SK-N-SH treated with all-trans-retinoic acid at 6 μM for 48 hours (cell line): Measurements from ENCODE around the gene ZBTB17.

Experiments
- ATAC-seq: fragments of 200-7000 bp; cut with Tn5 transposase; 3 replicates; pipeline ENCODE4 v1.9.1; 2020; ENCODE audit warnings: mild to moderate bottlenecking, moderate library complexity
- ARNTL ChIP-seq: fragments of 450-650 bp; formaldehyde crosslinking; IDR thresholded peaks from 2 replicates; pipeline ENCODE4 v1.5.0; 2020; ENCODE audit warnings: low read depth, mild to moderate bottlenecking, moderate library complexity, borderline replicate concordance
- BACH2 ChIP-seq: fragments of 250-450 bp; sonication (Bioruptor Pico); IDR thresholded peaks from 2 replicates; pipeline ENCODE4 v1.9.0; 2021; ENCODE audit warnings: mild to moderate bottlenecking, borderline replicate concordance
- CSDC2 ChIP-seq: fragments of 250-450 bp; sonication (Bioruptor Pico); IDR thresholded peaks from 2 replicates; pipeline ENCODE4 v1.5.0; 2020; ENCODE audit warnings: mild to moderate bottlenecking, moderate library complexity
- ESRRG ChIP-seq: fragments of 250-450 bp; sonication (Bioruptor Pico); IDR thresholded peaks from 2 replicates; pipeline ENCODE4 v1.6.1; 2021; ENCODE audit warnings: mild to moderate bottlenecking
- GLIS3 ChIP-seq: fragments of 250-450 bp; sonication (Bioruptor Pico); IDR thresholded peaks from 2 replicates; pipeline ENCODE4 v1.5.0; 2020; ENCODE audit warnings: mild to moderate bottlenecking, moderate library complexity
- ISL1 ChIP-seq: fragments of 250-450 bp; sonication (Bioruptor Pico); IDR thresholded peaks from 2 replicates; pipeline ENCODE4 v2.1.2; 2022; ENCODE audit warnings: mild to moderate bottlenecking, moderate library complexity
- OSR1 ChIP-seq: fragments of 250-450 bp; sonication (Bioruptor Pico); IDR thresholded peaks from 2 replicates; pipeline ENCODE4 v1.8.0; 2022; ENCODE audit warnings: moderate library complexity, mild to moderate bottlenecking, inconsistent platforms
- PPARA ChIP-seq: fragments of 250-450 bp; sonication (Bioruptor Pico); IDR thresholded peaks from 2 replicates; pipeline ENCODE4 v1.5.0; 2020; ENCODE audit warnings: mild to moderate bottlenecking, borderline replicate concordance
- RARB ChIP-seq: fragments of 250-450 bp; sonication (Bioruptor Pico); IDR thresholded peaks from 2 replicates; pipeline ENCODE4 v1.8.0; 2021; ENCODE audit warnings: mild to moderate bottlenecking, moderate library complexity
- SNAI2 ChIP-seq: fragments of 250-450 bp; sonication (Bioruptor Pico); IDR thresholded peaks from 2 replicates; pipeline ENCODE4 v1.5.0; 2020; ENCODE audit warnings: mild to moderate bottlenecking, moderate library complexity
- TCF4 ChIP-seq: fragments of 250-450 bp; sonication (Bioruptor Pico); IDR thresholded peaks from 2 replicates; pipeline ENCODE4 v1.8.0; 2021; ENCODE audit warnings: mild to moderate bottlenecking, moderate library complexity, borderline replicate concordance
- ZC3H10 ChIP-seq: fragments of 250-450 bp; sonication (Bioruptor Pico); IDR thresholded peaks from 2 replicates; pipeline ENCODE4 v1.5.1; 2021; ENCODE audit warnings: mild to moderate bottlenecking, moderate library complexity
- ZFP3 ChIP-seq: fragments of 250-450 bp; sonication (Bioruptor Pico); IDR thresholded peaks from 2 replicates; pipeline ENCODE4 v1.5.0; 2020; ENCODE audit warnings: mild to moderate bottlenecking, moderate library complexity
- ZFP30 ChIP-seq: fragments of 450-650 bp; formaldehyde crosslinking; IDR thresholded peaks from 2 replicates; pipeline ENCODE4 v1.5.0; 2022; ENCODE audit warnings: mild to moderate bottlenecking, moderate library complexity
- ZNF565 ChIP-seq: fragments of 450-650 bp; formaldehyde crosslinking; conservative IDR thresholded peaks from 2 replicates; pipeline ENCODE4 v1.5.0; 2020; ENCODE audit warnings: low read depth, mild to moderate bottlenecking, moderate library complexity
- ZNF70 ChIP-seq: fragments of 450-650 bp; formaldehyde crosslinking; IDR thresholded peaks from 2 replicates; pipeline ENCODE4 v1.5.0; 2020; ENCODE audit warnings: mild to moderate bottlenecking, moderate library complexity
- ZNF8 ChIP-seq: fragments of 450-650 bp; formaldehyde crosslinking; IDR thresholded peaks from 2 replicates; pipeline ENCODE4 v1.5.0; 2020; ENCODE audit warnings: mild to moderate bottlenecking, moderate library complexity
- TF ChIP-seq, protein P1 (sequence below): fragments of 250-450 bp; sonication (Bioruptor Pico); IDR thresholded peaks from 2 replicates; pipeline ENCODE4 v1.5.0; 2020; ENCODE audit warnings: mild to moderate bottlenecking, moderate library complexity
- TF ChIP-seq, protein P2 (sequence below): fragments of 250-450 bp; sonication (Bioruptor Pico); IDR thresholded peaks from 2 replicates; pipeline ENCODE4 v1.5.1; 2021; ENCODE audit warnings: mild to moderate bottlenecking, moderate library complexity
- TF ChIP-seq, protein P3 (sequence below): fragments of 250-450 bp; sonication (Bioruptor Pico); IDR thresholded peaks from 2 replicates; pipeline ENCODE4 v1.5.1; 2020; ENCODE audit warnings: low read depth, mild to moderate bottlenecking, moderate library complexity
- TF ChIP-seq, protein P4 (sequence below): fragments of 250-450 bp; sonication (Bioruptor Pico); IDR thresholded peaks from 2 replicates; pipeline ENCODE4 v1.8.0; 2021; ENCODE audit warnings: low read depth, mild to moderate bottlenecking, moderate library complexity, borderline replicate concordance
- TF ChIP-seq, protein P5 (sequence below): fragments of 250-450 bp; sonication (Bioruptor Pico); IDR thresholded peaks from 2 replicates; pipeline ENCODE4 v1.8.0; 2020; ENCODE audit warnings: mild to moderate bottlenecking, moderate library complexity, borderline replicate concordance

Gene ZBTB17

DNA sequence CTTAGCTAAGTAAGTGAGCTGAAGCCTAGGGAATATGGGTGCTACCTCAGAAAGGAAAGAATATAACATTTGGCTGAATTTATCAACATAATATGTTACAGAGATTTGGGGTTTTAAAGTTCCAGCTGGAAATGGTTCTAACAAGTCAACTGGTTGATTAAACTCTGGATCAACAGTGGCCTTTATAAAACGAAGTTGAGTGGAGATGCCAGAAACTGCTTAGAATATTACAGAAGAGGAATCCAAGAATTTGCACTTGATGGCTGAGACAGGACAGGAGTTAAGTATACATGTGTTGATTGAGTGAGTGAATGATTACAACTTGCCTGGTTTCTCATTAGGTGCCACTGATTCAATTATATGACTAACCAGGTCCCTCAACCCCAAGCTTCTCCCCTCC lies 7.4 kb upstream of the ZBTB17 start:
- no peak for ATAC-seq
- TF ChIP-seq ISL1 (CRISPR knock-in tag) = no peak
- TF ChIP-seq, protein P1, sequence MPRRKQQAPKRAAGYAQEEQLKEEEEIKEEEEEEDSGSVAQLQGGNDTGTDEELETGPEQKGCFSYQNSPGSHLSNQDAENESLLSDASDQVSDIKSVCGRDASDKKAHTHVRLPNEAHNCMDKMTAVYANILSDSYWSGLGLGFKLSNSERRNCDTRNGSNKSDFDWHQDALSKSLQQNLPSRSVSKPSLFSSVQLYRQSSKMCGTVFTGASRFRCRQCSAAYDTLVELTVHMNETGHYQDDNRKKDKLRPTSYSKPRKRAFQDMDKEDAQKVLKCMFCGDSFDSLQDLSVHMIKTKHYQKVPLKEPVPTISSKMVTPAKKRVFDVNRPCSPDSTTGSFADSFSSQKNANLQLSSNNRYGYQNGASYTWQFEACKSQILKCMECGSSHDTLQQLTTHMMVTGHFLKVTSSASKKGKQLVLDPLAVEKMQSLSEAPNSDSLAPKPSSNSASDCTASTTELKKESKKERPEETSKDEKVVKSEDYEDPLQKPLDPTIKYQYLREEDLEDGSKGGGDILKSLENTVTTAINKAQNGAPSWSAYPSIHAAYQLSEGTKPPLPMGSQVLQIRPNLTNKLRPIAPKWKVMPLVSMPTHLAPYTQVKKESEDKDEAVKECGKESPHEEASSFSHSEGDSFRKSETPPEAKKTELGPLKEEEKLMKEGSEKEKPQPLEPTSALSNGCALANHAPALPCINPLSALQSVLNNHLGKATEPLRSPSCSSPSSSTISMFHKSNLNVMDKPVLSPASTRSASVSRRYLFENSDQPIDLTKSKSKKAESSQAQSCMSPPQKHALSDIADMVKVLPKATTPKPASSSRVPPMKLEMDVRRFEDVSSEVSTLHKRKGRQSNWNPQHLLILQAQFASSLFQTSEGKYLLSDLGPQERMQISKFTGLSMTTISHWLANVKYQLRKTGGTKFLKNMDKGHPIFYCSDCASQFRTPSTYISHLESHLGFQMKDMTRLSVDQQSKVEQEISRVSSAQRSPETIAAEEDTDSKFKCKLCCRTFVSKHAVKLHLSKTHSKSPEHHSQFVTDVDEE (CRISPR knock-in tag) = no peak
- TF ChIP-seq, protein P2, sequence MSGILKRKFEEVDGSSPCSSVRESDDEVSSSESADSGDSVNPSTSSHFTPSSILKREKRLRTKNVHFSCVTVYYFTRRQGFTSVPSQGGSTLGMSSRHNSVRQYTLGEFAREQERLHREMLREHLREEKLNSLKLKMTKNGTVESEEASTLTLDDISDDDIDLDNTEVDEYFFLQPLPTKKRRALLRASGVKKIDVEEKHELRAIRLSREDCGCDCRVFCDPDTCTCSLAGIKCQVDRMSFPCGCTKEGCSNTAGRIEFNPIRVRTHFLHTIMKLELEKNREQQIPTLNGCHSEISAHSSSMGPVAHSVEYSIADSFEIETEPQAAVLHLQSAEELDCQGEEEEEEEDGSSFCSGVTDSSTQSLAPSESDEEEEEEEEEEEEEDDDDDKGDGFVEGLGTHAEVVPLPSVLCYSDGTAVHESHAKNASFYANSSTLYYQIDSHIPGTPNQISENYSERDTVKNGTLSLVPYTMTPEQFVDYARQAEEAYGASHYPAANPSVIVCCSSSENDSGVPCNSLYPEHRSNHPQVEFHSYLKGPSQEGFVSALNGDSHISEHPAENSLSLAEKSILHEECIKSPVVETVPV = no peak
- TF ChIP-seq ZFP30 = no peak
- no peak for TF ChIP-seq RARB (CRISPR knock-in tag)
- no peak for TF ChIP-seq ZNF70 (CRISPR knock-in tag)
- no peak for TF ChIP-seq ESRRG (CRISPR knock-in tag)
- no peak for TF ChIP-seq SNAI2 (CRISPR knock-in tag)
- no peak for TF ChIP-seq CSDC2
- TF ChIP-seq ZC3H10 (CRISPR knock-in tag) = no peak
- TF ChIP-seq, protein P3, sequence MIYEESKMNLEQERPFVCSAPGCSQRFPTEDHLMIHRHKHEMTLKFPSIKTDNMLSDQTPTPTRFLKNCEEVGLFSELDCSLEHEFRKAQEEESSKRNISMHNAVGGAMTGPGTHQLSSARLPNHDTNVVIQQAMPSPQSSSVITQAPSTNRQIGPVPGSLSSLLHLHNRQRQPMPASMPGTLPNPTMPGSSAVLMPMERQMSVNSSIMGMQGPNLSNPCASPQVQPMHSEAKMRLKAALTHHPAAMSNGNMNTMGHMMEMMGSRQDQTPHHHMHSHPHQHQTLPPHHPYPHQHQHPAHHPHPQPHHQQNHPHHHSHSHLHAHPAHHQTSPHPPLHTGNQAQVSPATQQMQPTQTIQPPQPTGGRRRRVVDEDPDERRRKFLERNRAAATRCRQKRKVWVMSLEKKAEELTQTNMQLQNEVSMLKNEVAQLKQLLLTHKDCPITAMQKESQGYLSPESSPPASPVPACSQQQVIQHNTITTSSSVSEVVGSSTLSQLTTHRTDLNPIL (CRISPR knock-in tag) = no peak
- no peak for TF ChIP-seq ZNF565 (CRISPR knock-in tag)
- TF ChIP-seq, protein P4, sequence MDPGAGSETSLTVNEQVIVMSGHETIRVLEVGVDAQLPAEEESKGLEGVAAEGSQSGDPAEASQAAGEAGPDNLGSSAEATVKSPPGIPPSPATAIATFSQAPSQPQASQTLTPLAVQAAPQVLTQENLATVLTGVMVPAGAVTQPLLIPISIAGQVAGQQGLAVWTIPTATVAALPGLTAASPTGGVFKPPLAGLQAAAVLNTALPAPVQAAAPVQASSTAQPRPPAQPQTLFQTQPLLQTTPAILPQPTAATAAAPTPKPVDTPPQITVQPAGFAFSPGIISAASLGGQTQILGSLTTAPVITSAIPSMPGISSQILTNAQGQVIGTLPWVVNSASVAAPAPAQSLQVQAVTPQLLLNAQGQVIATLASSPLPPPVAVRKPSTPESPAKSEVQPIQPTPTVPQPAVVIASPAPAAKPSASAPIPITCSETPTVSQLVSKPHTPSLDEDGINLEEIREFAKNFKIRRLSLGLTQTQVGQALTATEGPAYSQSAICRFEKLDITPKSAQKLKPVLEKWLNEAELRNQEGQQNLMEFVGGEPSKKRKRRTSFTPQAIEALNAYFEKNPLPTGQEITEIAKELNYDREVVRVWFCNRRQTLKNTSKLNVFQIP (CRISPR knock-in tag) = no peak
- no peak for TF ChIP-seq ARNTL (CRISPR knock-in tag)
- TF ChIP-seq PPARA (CRISPR knock-in tag) = no peak
- no peak for TF ChIP-seq ZNF8 (CRISPR knock-in tag)
- TF ChIP-seq BACH2 (CRISPR knock-in tag) = no peak
- TF ChIP-seq, protein P5, sequence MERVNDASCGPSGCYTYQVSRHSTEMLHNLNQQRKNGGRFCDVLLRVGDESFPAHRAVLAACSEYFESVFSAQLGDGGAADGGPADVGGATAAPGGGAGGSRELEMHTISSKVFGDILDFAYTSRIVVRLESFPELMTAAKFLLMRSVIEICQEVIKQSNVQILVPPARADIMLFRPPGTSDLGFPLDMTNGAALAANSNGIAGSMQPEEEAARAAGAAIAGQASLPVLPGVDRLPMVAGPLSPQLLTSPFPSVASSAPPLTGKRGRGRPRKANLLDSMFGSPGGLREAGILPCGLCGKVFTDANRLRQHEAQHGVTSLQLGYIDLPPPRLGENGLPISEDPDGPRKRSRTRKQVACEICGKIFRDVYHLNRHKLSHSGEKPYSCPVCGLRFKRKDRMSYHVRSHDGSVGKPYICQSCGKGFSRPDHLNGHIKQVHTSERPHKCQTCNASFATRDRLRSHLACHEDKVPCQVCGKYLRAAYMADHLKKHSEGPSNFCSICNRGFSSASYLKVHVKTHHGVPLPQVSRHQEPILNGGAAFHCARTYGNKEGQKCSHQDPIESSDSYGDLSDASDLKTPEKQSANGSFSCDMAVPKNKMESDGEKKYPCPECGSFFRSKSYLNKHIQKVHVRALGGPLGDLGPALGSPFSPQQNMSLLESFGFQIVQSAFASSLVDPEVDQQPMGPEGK (CRISPR knock-in tag) = no peak
- TF ChIP-seq TCF4 (CRISPR knock-in tag) = no peak
- TF ChIP-seq, all 23 proteins: peak for 0

DNA sequence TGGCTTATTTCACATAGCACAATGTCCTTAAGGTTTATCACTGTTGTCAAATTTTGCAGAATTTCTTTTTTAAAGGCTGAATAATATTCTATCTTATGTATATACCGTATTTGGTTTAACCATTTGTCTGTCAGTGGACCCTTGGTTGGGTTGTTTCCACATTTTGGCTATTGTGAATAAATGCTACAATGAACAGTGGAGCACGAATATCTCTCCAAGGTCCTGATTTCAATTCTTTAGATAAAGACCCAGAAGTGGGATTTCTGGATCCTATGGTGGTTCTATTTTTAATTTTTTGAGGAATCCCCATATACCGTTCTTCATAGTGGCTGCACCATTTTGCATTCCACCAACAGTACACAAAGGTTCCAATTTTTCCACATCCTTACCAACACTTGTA lies 5.8 kb upstream of the ZBTB17 start:
- ATAC-seq = no peak
- TF ChIP-seq ESRRG (CRISPR knock-in tag) (no peak), PPARA (CRISPR knock-in tag) (no peak), CSDC2 (no peak), ZNF70 (CRISPR knock-in tag) (no peak), ZFP3 (CRISPR knock-in tag) (no peak), BACH2 (CRISPR knock-in tag) (no peak), OSR1 (no peak), ZFP30 (no peak), ZNF8 (CRISPR knock-in tag) (no peak), ZNF565 (CRISPR knock-in tag) (no peak), GLIS3 (CRISPR knock-in tag) (no peak)
- TF ChIP-seq, protein P5 (CRISPR knock-in tag) = no peak
- TF ChIP-seq, protein P1 (CRISPR knock-in tag) = no peak
- TF ChIP-seq, protein P2 = no peak
- TF ChIP-seq, protein P3 (CRISPR knock-in tag) = no peak
